ENCODE measurements around the gene FAM76A.

GRCh38 chr1:27785781-27786455 is 60.2 kb downstream of the FAM76A start:
- TF ChIP-seq CTCF (IDR thresholded peaks at IDR 0.05; ENCODE audit: poor library complexity): no peak
- no peak for TF ChIP-seq EZH2 (IDR thresholded peaks at IDR 0.05; ENCODE audit: borderline replicate concordance)

Measured in hepatocyte (in vitro differentiated cells).